Lung (tissue), 12 donors: ENCODE measurements around the gene DLG1. TPM values are rescaled to one million over a fixed set of nuclear protein-coding genes. Genes with fewer than 3 reads are reported as not detected.

Source experiments
- ATAC-seq: fragments of 200-7000 bp; cut with Tn5 transposase; one replicate; pipeline ENCODE4 v1.9.1; 2020; ENCODE audit warnings: moderate number of reproducible peaks; ENCODE audit not compliant: insufficient read depth, low FRiP score
- DNase-seq, 3 donors: peaks; one replicate each; pipeline ENCODE4 v3.0.0-alpha.2; 2013 to 2017
- H3K27ac ChIP-seq, 2 donors: one replicate each; pipeline ENCODE4 v1.5.1; 2013; ENCODE audit warnings: mild to moderate bottlenecking in 2 of 2, moderate library complexity in 2 of 2, control low read depth in 1 of 2, inconsistent platforms in 1 of 2, low read depth in 1 of 2, low read length in 1 of 2
- H3K27me3 ChIP-seq, 3 donors: one replicate each; pipeline ENCODE4 v1.5.1; 2013; ENCODE audit warnings: low read length in 2 of 3; ENCODE audit not compliant: control insufficient read depth in 3 of 3, insufficient read depth in 3 of 3
- H3K36me3 ChIP-seq, 4 donors: one replicate each; pipeline ENCODE4 v1.5.1; 2013; ENCODE audit warnings: low read length in 4 of 4, mild to moderate bottlenecking in 1 of 4, moderate library complexity in 1 of 4; ENCODE audit not compliant: control insufficient read depth in 4 of 4, insufficient read depth in 4 of 4
- H3K4me1 ChIP-seq, 5 donors: one replicate each; pipeline ENCODE4 v1.5.1; 2013; ENCODE audit warnings: low read length in 5 of 5, mild to moderate bottlenecking in 2 of 5, moderate library complexity in 1 of 5; ENCODE audit not compliant: control insufficient read depth in 5 of 5, insufficient read depth in 5 of 5
- H3K4me3 ChIP-seq: one replicate; pipeline ENCODE4 v1.5.1; 2013; ENCODE audit warnings: mild to moderate bottlenecking, control low read depth, moderate library complexity
- H3K9ac ChIP-seq, 2 donors: one replicate each; pipeline ENCODE4 v1.5.1; 2013; ENCODE audit warnings: low read length in 2 of 2, control low read depth in 1 of 2; ENCODE audit not compliant: insufficient read depth in 1 of 2
- H3K9me3 ChIP-seq, 4 donors: one replicate each; pipeline ENCODE4 v1.5.1; 2013; ENCODE audit warnings: low read length in 3 of 4, mild to moderate bottlenecking in 1 of 4, moderate library complexity in 1 of 4; ENCODE audit not compliant: control insufficient read depth in 4 of 4, insufficient read depth in 3 of 4
- WGBS, 2 donors: extraction: QIAGEN DNeasy Blood & Tissue Kit; methylation state at CpG; one replicate each; pipeline ENCODE4 v1.1.7; 2013; 5-methylcytosine and 5-hydroxymethylcytosine counted together
- polyA plus RNA-seq, 2 donors: library from polyadenylated mRNA; stranded (reverse); fragments of 200-250 nt; gene quantifications; one replicate each; pipeline ENCODE4 v1.2.1, GENCODE V29; 2013
- total RNA-seq, 2 donors: library from RNA; depleted of rRNA in 1 of 2; stranded (reverse); fragments of >200 nt in 1 of 2; gene quantifications; one replicate each; pipeline ENCODE4 v1.2.1, GENCODE V29; 2014 to 2021
- TF ChIP-seq, protein P1 (sequence below): IDR thresholded peaks from 2 replicates; pipeline ENCODE4 v1.5.1; 2012; ENCODE audit warnings: mild to moderate bottlenecking; ENCODE audit errors: control extremely low read depth, extremely low read depth
- donor health status: control.
- donor health status: control.
- donor health status: Bipolar disorder and iron deficiency.
- donor health status: healthy.
- donor health status: DM: yes; HTN: yes; CAD: no.

The DLG1 gene
- total and polyA plus RNA-seq, 4 donors: 16.0 to 114 (median 45.7) TPM

DNA sequence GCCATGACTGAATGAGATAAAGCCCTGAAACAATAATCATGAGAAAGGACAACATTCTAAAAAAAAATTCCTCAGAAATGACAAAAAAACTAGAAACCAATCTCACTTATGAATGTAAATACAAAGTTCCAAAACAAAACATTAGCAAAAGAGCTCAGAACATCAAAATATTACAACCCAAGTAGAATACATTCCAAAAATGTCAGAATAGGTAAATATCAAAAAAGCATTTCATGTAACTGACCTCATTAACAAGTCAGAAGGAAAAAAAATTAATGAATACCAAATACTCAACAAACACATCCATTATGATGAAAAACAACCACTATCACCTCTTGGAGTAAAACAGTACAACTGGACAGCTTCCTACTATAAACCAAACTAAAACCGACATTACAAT is 93.1 kb downstream of the DLG1 start:
- ATAC-seq: no peak
- peaks cover 0 to 8% (median 3%) of the 10 kb centered on the region in 5 donors for H3K4me1 ChIP-seq

GRCh38 chr3:197204736-197205135 is 93.7 kb downstream of the DLG1 start:
- H3K4me1 ChIP-seq: peaks cover 0 to 6% (median 3%) of the 10 kb centered on the region in 5 donors
- no peak for ATAC-seq
- H3K9ac ChIP-seq: no peak overlapping the region
- no peak for DNase-seq
- no peaks in the 10 kb centered on the region for H3K27me3 ChIP-seq
- H3K4me3 ChIP-seq: no peak overlapping the region
- H3K36me3 ChIP-seq: no peaks in the 10 kb centered on the region
- TF ChIP-seq, protein P1, sequence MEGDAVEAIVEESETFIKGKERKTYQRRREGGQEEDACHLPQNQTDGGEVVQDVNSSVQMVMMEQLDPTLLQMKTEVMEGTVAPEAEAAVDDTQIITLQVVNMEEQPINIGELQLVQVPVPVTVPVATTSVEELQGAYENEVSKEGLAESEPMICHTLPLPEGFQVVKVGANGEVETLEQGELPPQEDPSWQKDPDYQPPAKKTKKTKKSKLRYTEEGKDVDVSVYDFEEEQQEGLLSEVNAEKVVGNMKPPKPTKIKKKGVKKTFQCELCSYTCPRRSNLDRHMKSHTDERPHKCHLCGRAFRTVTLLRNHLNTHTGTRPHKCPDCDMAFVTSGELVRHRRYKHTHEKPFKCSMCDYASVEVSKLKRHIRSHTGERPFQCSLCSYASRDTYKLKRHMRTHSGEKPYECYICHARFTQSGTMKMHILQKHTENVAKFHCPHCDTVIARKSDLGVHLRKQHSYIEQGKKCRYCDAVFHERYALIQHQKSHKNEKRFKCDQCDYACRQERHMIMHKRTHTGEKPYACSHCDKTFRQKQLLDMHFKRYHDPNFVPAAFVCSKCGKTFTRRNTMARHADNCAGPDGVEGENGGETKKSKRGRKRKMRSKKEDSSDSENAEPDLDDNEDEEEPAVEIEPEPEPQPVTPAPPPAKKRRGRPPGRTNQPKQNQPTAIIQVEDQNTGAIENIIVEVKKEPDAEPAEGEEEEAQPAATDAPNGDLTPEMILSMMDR: no peak
- WGBS, 2 donors: 35 to 71% methylated on average over 3 of the region's 3 CpGs
- no peak overlapping the region for H3K27ac ChIP-seq
- no peaks in the 10 kb centered on the region for H3K9me3 ChIP-seq

More for the DNA sequence above, 93.1 kb downstream of the DLG1 start:
- Histone ChIP-seq H3K27me3 (no peaks in the 10 kb centered on the region), H3K4me3 (no peak overlapping the region), H3K9ac (no peak overlapping the region), H3K36me3 (no peaks in the 10 kb centered on the region), H3K27ac (no peak overlapping the region), H3K9me3 (no peaks in the 10 kb centered on the region)
- TF ChIP-seq, protein P1: no peak
- no peak for DNase-seq
- 61 to 83% methylated on average over 1 of the region's 1 CpG for WGBS, 2 donors

DNA sequence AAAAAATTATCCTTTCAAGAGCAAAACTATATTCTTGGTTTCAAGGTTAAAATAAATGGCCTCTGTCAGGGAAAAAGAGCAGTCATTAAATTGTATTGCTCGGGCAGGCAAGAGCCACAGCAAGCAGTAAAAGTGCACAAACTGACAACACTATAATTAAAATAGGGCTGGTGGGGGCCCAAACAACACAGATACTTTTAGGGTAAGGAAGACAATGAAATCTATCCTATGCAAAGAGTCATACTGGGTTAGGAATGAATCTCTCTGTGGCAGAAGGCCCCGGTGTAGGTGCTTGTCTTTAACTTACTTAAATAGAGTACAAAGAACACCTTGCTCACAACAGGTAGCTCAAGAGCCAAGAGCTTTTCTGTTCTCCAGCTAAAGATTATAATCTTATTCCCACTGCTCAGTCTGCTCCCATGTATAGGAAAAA is 94.7 kb downstream of the DLG1 start:
- WGBS, 2 donors: 82 to 87% methylated on average over 2 of the region's 2 CpGs
- H3K9ac ChIP-seq: no peak overlapping the region
- no peaks in the 10 kb centered on the region for H3K27me3 ChIP-seq
- DNase-seq: no peak
- TF ChIP-seq, protein P1: no peak
- no peaks in the 10 kb centered on the region for H3K36me3 ChIP-seq
- H3K4me3 ChIP-seq: no peak overlapping the region
- H3K27ac ChIP-seq: no peak overlapping the region
- peaks cover 0 to 5% (median 3%) of the 10 kb centered on the region in 5 donors for H3K4me1 ChIP-seq
- H3K9me3 ChIP-seq: no peaks in the 10 kb centered on the region
- ATAC-seq: no peak

GRCh38 chr3:197202694-197203093 is 95.7 kb downstream of the DLG1 start:
- peaks cover 0 to 4% (median 0%) of the 10 kb centered on the region in 5 donors for H3K4me1 ChIP-seq
- ATAC-seq: no peak

More at GRCh38 chr3:197202694-197203093, 95.7 kb downstream of the DLG1 start:
- H3K27me3 ChIP-seq: no peaks in the 10 kb centered on the region
- DNase-seq: no peak
- H3K9me3 ChIP-seq: no peaks in the 10 kb centered on the region
- no peaks in the 10 kb centered on the region for H3K36me3 ChIP-seq
- H3K9ac ChIP-seq: no peak overlapping the region
- H3K27ac ChIP-seq: no peak overlapping the region
- TF ChIP-seq, protein P1: no peak
- H3K4me3 ChIP-seq: no peak overlapping the region
- 67 to 81% methylated on average over 2 of the region's 2 CpGs for WGBS, 2 donors
